GM12801 (cell line): Measurements from ENCODE around the gene NEK9.

Source experiments
- CTCF ChIP-seq: IDR thresholded peaks from one replicate; pipeline ENCODE4 v1.5.1; 2011; ENCODE audit warnings: control low read depth; ENCODE audit not compliant: insufficient read length; ENCODE audit errors: extremely low read depth

Gene NEK9

DNA sequence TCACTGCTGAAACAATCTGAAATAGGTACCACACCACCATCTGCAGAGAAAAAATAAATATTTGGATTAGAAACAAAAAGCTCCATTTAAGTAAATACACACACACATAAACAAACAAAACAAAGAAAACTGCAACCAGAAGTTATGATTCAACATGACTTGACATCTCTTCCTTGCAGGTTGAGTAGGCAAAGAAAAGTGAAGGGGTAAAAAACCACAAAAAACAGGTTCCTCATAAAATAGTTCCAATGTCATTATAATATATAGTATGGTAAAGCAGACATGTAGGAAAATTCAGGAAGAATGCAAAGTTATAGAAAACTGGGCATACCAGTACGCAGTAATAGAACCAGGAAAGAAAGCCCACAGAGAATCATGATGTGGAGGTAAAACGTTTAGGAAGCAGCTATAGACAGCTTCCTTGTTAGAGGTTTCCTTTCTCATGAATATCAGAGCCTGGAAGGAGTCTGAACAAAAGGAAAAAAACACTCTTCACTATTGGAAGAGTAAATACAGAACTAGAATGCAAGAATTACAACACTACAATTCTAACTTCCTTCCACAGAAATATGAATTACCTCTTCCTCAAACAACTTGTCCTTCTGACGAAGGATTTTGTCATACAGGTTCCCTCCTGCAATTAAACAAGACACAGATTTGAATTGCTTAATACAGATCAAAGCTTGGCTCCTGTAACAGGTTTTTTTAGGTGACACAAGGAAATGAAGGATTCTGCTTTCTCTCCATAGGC, 6.1 kb downstream of the NEK9 start:
- no peak for TF ChIP-seq CTCF

DNA sequence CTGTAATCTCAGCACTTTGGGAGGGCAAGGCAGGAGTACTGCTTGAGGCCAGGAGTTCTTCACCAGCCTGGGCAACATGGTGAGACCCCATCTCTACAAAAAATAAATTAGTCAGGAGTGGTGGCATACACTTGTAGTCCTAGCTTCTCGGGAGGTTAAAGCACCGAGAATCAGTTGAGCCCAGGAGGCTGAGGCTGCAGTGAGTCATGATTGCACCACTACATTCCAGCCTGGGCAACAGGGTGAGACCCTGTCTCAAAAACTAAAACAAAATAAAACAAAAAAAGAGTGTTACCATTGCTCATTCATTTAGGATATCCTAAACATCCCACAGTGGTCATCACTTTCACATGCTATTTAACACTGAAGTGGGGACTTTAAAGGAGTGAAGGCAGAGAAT, 7.8 kb downstream of the NEK9 start:
- TF ChIP-seq CTCF: no peak

DNA sequence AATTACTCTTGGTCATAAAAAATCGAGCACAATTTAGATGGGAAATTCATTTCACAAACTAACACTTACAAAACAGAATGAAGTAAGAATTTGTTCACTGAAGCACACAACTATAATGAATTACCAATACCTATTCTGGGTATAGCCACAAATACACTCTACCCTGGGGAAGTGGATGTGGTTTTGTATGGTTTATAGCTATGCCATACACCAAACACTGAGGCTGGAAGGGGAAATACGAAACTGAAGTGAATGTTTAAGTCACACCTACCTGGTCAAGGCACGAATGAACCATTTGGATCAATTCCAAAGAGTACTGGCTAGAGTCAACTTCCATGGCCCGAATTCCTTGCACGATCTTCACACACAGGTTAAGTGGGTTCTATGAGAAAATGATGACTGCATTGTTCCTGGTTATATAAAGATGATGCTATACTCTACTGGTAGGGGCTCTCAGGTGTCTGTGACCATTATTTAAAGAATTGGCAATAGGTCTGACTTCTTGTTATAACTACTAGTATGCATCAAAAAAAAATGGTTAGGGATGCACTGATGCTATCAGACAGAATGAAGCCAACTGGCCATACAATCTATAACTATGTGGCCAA, 12.8 kb downstream of the NEK9 start:
- no peak for TF ChIP-seq CTCF

DNA sequence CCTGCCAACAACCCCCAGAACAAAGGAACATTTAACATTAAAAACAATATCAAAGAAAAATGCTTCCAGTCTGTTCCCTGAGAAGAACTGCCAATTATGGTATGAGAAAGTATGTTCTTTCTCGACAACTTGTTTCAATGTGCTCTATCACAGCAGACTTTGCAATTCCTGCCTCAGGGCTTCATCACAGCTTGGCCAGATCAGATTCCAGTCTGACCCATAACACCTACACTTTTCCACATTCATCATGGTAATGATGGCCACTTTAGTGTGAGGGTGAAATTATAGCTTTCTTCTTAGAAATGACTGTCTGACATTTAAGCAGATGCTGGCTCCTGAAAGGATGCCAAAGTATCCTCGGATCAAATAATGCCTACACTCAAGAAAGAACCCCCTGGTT, 17.0 kb downstream of the NEK9 start:
- TF ChIP-seq CTCF: no peak

GRCh38 chr14:75107186-75107585, 19.7 kb downstream of the NEK9 start:
- TF ChIP-seq CTCF: no peak

- no peak for TF ChIP-seq CTCF
Observed at GRCh38 chr14:75101491-75101890, 25.4 kb downstream of the NEK9 start.

DNA sequence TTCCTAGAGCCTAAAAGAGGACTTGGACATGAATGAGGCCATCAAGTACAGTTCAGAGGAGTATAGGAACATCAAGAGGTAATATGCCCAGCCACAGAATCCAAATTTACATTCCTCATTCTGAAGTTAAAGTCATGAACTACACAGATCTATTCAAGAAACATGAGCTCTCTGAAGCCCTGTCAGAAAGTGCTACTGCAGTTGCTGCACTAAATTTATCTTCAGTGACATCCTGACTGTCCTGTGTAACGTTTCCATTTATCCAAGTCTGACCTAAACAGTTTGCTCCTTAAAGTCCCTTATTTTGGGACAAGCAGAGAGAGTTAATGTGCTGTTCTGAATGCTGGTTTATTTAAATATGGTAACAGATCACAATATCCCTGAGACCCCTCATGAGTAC, 28.2 kb downstream of the NEK9 start:
- TF ChIP-seq CTCF: no peak
